Sigmoid colon (tissue), 4 donors: ENCODE data around the gene ABLIM2.

Source experiments
- CTCF ChIP-seq, 4 experiments: fragments of 450-650 bp in 3 of 4; fragments of 200-600 bp in 1 of 4; IDR thresholded peaks; one replicate each; pipeline ENCODE4 v1.5.1; 2016 to 2019; ENCODE audit warnings: antibody characterized with exemption in 4 of 4, mild to moderate bottlenecking in 3 of 4, moderate library complexity in 2 of 4
- EP300 ChIP-seq, 4 donors: sonication (generic); formaldehyde crosslinking; IDR thresholded peaks; one replicate each; pipeline ENCODE4 v1.6.1; 2017; ENCODE audit warnings: antibody characterized with exemption in 4 of 4
- POLR2A ChIP-seq, 2 donors: fragments of 450-650 bp; IDR thresholded peaks; one replicate each; pipeline ENCODE4 v1.6.1; 2016; ENCODE audit warnings: antibody characterized with exemption in 2 of 2, mild to moderate bottlenecking in 2 of 2, moderate library complexity in 2 of 2
- POLR2AphosphoS5 ChIP-seq, 4 donors: sonication (generic); formaldehyde crosslinking; IDR thresholded peaks; one replicate each; pipeline ENCODE4 v1.6.1; 2017; ENCODE audit warnings: antibody characterized with exemption in 4 of 4

GRCh38 chr4:8181119-8181518, 22.5 kb upstream of the ABLIM2 start:
- TF ChIP-seq CTCF (IDR thresholded peaks at IDR 0.05) (no peak), POLR2A (IDR thresholded peaks at IDR 0.05) (no peak), POLR2AphosphoS5 (IDR thresholded peaks at IDR 0.05) (no peak), EP300 (IDR thresholded peaks at IDR 0.05) (no peak)
